ENCODE measurements around the gene MAPRE2.

DNA sequence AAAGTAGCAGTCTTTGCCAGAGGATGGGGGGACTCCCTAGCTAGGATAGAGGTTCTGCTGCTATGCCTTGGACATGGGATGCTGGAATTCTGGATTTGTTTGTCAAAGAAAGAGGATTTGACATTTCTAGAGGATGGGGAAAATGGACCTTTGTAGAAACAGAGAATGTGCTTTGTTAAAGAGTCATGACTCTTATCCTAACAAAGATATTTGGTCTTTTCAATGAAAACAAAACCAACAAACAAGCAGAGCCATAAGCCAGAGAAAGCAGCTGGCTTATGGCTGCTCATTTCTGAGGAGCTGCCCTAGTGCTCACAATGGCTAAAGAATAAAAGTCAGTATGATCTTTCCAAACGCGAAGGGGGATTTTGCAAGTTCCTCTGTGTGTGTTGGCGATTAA lies 40.8 kb upstream of the MAPRE2 start:
- TF ChIP-seq POLR2A (IDR thresholded peaks at IDR 0.05) (no peak), POLR2AphosphoS5 (IDR thresholded peaks at IDR 0.05) (no peak)
- TF ChIP-seq, protein P1, sequence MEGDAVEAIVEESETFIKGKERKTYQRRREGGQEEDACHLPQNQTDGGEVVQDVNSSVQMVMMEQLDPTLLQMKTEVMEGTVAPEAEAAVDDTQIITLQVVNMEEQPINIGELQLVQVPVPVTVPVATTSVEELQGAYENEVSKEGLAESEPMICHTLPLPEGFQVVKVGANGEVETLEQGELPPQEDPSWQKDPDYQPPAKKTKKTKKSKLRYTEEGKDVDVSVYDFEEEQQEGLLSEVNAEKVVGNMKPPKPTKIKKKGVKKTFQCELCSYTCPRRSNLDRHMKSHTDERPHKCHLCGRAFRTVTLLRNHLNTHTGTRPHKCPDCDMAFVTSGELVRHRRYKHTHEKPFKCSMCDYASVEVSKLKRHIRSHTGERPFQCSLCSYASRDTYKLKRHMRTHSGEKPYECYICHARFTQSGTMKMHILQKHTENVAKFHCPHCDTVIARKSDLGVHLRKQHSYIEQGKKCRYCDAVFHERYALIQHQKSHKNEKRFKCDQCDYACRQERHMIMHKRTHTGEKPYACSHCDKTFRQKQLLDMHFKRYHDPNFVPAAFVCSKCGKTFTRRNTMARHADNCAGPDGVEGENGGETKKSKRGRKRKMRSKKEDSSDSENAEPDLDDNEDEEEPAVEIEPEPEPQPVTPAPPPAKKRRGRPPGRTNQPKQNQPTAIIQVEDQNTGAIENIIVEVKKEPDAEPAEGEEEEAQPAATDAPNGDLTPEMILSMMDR (IDR thresholded peaks at IDR 0.05 in 8 of 11, conservative IDR thresholded peaks at IDR 0.05 in 3 of 11) = no peak
